ENCODE measurements around the gene IKZF1. TPM values are rescaled to one million over a fixed set of nuclear protein-coding genes. Genes with fewer than 3 reads are reported as not detected.

Gene IKZF1
- total and polyA plus RNA-seq, 2 of the 4 experiments (the other 2 are of a cell fraction), result not detected

DNA sequence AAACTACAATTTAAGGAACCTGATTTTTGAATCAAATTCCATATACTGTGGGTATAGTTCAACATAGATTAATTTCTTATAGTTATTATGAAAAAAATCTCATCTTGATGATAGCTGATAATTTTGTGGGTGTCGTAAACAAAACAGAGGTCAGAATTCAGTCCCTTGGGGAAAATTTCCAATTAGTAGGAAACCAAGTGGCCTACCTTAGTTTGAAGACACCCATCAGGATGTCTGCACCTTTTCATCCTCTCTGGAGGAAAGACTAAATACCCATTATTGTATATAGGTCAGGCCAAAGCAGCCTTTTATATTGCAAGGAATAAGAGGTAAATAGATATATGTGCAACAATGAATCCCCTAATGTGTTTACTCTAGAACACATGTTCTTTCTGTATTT is 6.4 kb downstream of the IKZF1 start:
- no peak overlapping the region for H4K8ac ChIP-seq (ENCODE audit: low read depth in 2 of 2, low read length in 2 of 2)
- no peak overlapping the region for H2BK15ac ChIP-seq (ENCODE audit: low read depth, low read length)
- in situ Hi-C loops (cut with MboI; ENCODE audit: low sequenced_read_pairs), result no loop called here

More for the DNA sequence above, 6.4 kb downstream of the IKZF1 start:
- H2AK9ac ChIP-seq (replicated peaks; ENCODE audit: low read depth, low read length, poor library complexity), result no peak overlapping the region
- H3K4ac ChIP-seq (ENCODE audit: low read depth, low read length), result no peak overlapping the region
- H4K5ac ChIP-seq (ENCODE audit: low read depth, low read length), result no peak overlapping the region
- ATAC-seq (ENCODE audit: low read depth), result no peak
- no peak overlapping the region for H3K4me3 ChIP-seq (ENCODE audit: insufficient read depth, low read depth, low read length)
- H2BK5ac ChIP-seq (ENCODE audit: low read depth, low read length, poor library complexity, severe bottlenecking), result no peak overlapping the region
- H2BK120ac ChIP-seq (ENCODE audit: low read depth, low read length), result no peak overlapping the region
- H3K9ac ChIP-seq (ENCODE audit: low read depth, low read length), result no peak overlapping the region
- intact Hi-C loops (cut with micrococcal nuclease), result no loop called here
- no peak overlapping the region for H3K23ac ChIP-seq (ENCODE audit: low read depth, low read length)
- CTCF ChIA-PET, result no interaction called here
- H3K27ac ChIP-seq (ENCODE audit: insufficient read depth, low read length), result no peak overlapping the region
- no peaks in the 10 kb centered on the region for H3K9me1 ChIP-seq (ENCODE audit: insufficient read depth, low read length)
- dilution Hi-C loops (cut with HindIII; ENCODE audit: low sequenced_read_pairs, unreplicated experiment), result no loop called here
- no peak overlapping the region for H2AFZ ChIP-seq (replicated peaks; ENCODE audit: low read length, poor library complexity)
- H3K36me3 ChIP-seq (ENCODE audit: control insufficient read depth, insufficient read depth, low read length), result no peaks in the 10 kb centered on the region
- no peak overlapping the region for H3K18ac ChIP-seq (ENCODE audit: low read depth, low read length)
- H2BK20ac ChIP-seq (ENCODE audit: low read depth, low read length), result no peak overlapping the region
- no peak for DNase-seq
- BruUV-seq (replicated peaks), result no TSS peak
- no peak overlapping the region for H4K91ac ChIP-seq (ENCODE audit: insufficient read depth, low read depth, low read length)
- POLR2A ChIA-PET (ENCODE audit: unreplicated experiment), result no interaction called here
- no peaks in the 10 kb centered on the region for H4K20me1 ChIP-seq (ENCODE audit: insufficient read depth, low read length)
- no peaks in the 10 kb centered on the region for H3K4me1 ChIP-seq (ENCODE audit: control insufficient read depth, insufficient read depth, low read length)
- no peak overlapping the region for H3K56ac ChIP-seq (ENCODE audit: extremely low read depth, insufficient read depth, low read length)
- no peak overlapping the region for H2AK5ac ChIP-seq (ENCODE audit: low read depth, low read length)
- peaks cover 2% of the 10 kb centered on the region for H3K27me3 ChIP-seq (ENCODE audit: control insufficient read depth, insufficient read depth, low read length)
- no peaks in the 10 kb centered on the region for H3K79me1 ChIP-seq (ENCODE audit: low read depth in 1 of 2, low read length in 2 of 2)
- no CpG with 5 or more reads among the region's 1 CpG for WGBS, 2 experiments (ENCODE audit: extremely low coverage in 2 of 2, insufficient read length in 1 of 2)
- H3K14ac ChIP-seq (replicated peaks; ENCODE audit: low read depth, low read length), result no peak overlapping the region
- H3K4me2 ChIP-seq (ENCODE audit: low read depth, low read length), result no peak overlapping the region
- TF ChIP-seq BHLHE40 (IDR thresholded peaks at IDR 0.05; ENCODE audit: low read depth, low read length) (no peak), NFE2L2 (IDR thresholded peaks at IDR 0.05; ENCODE audit: low read depth, low read length) (no peak), RCOR1 (IDR thresholded peaks at IDR 0.05; ENCODE audit: insufficient replicate concordance, low read length) (no peak), CHD1 (IDR thresholded peaks at IDR 0.05; ENCODE audit: low read depth, low read length) (no peak), MAZ (IDR thresholded peaks at IDR 0.05; ENCODE audit: borderline replicate concordance, low read depth, low read length) (no peak)
- TF ChIP-seq, protein P1, sequence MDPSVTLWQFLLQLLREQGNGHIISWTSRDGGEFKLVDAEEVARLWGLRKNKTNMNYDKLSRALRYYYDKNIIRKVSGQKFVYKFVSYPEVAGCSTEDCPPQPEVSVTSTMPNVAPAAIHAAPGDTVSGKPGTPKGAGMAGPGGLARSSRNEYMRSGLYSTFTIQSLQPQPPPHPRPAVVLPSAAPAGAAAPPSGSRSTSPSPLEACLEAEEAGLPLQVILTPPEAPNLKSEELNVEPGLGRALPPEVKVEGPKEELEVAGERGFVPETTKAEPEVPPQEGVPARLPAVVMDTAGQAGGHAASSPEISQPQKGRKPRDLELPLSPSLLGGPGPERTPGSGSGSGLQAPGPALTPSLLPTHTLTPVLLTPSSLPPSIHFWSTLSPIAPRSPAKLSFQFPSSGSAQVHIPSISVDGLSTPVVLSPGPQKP (IDR thresholded peaks at IDR 0.05; ENCODE audit: borderline replicate concordance, low read depth, low read length), result no peak
- TF ChIP-seq, protein P2, sequence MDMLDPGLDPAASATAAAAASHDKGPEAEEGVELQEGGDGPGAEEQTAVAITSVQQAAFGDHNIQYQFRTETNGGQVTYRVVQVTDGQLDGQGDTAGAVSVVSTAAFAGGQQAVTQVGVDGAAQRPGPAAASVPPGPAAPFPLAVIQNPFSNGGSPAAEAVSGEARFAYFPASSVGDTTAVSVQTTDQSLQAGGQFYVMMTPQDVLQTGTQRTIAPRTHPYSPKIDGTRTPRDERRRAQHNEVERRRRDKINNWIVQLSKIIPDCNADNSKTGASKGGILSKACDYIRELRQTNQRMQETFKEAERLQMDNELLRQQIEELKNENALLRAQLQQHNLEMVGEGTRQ (IDR thresholded peaks at IDR 0.05; ENCODE audit: low read depth, low read length), result no peak
- H3K9me3 ChIP-seq (ENCODE audit: control insufficient read depth, insufficient read depth, low read length), result no peaks in the 10 kb centered on the region
